Activated CD4-positive, CD25-positive, alpha-beta regulatory T cell (primary cell): Measurements from ENCODE around the gene HCN2.
A peak's percentile ranks its signal among the peaks of the same experiment; 100 is the strongest.

Source experiments
- DNase-seq, 4 experiments: peaks; one replicate each; lab custom pipeline; 2025; lab: John Stamatoyannopoulos, UW

Gene HCN2

GRCh38 chr19:589693-590395 is at the start of gene HCN2:
Gene HCN2, plus strand, starts transcription at chr19:589881. Its CDS starts 65 bp downstream, at chr19:589946.
- no peak for DNase-seq

DNA sequence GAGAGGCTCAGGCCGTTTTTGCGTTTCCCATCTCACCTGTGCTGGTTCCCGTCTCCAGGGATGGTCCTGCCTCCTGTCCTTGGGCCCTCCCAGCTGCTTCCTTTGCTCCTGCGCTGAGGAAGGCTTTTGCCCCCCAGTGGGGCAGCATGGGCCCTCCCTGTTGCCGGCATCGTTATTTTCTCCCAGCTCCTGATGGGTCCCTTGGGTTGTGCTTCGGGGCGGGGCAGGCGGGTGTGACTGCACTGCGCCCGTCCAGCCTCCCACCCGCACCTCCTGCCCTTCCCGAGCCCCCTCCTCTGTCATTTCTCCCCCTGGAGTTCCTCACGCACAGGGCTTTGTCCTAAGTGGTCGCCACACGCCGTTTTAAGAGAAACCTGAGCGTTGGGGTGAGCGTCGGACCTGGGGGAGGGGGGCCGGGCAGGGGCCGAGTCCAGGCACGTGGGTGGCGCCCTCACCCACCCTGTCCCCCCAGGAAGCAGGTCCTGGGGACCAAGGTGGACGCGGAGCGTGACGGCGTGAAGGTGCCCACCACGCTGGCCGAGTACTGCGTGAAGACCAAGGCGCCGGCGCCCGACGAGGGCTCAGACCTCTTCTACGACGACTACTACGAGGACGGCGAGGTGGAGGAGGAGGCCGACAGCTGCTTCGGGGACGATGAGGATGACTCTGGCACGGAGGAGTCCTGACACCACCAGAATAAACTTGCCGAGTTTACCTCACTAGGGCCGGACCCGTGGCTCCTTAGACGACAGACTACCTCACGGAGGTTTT is 48.6 kb upstream of the HCN2 start:
- no peak for DNase-seq

DNA sequence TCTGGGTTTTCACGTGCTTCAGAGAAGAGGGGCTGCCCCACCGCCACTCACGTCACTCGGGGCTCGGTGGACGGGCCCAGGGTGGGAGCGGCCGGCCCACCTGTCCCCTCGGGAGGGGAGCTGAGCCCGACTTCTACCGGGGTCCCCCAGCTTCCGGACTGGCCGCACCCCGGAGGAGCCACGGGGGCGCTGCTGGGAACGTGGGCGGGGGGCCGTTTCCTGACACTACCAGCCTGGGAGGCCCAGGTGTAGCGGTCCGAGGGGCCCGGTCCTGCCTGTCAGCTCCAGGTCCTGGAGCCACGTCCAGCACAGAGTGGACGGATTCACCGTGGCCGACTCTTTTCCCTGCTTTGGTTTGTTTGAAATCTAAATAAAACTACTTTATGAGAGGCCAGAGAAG is 48.0 kb upstream of the HCN2 start:
- DNase-seq = no peak

- no peak for DNase-seq
Measured at GRCh38 chr19:542173-542866, 47.4 kb upstream of the HCN2 start.

GRCh38 chr19:543910-544608 is 45.6 kb upstream of the HCN2 start, which contains the start of gene GZMM:
Gene GZMM, plus strand, starts transcription at chr19:544053. Its CDS starts 19 bp downstream, at chr19:544072.
- DNase-seq = peak in 3 of 4 experiments; percentile 25 to 64 (median 61)

DNA sequence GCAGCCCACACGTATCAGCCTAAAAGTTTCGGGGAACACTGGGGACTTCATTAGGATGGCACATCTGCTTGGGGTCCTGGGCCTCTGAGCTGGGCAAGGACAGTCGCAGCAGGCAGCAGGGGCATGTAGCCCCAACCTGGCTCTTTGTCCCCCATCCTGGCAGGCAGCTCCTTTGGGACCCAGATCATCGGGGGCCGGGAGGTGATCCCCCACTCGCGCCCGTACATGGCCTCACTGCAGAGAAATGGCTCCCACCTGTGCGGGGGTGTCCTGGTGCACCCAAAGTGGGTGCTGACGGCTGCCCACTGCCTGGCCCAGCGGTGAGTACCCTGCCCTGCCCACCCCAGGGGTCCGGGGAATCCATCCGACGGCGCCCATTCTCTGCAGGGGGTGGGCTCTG is 42.6 kb upstream of the HCN2 start:
- no peak for DNase-seq

- DNase-seq = no peak
Measured at GRCh38 chr19:547836-548720, 41.6 kb upstream of the HCN2 start.

DNA sequence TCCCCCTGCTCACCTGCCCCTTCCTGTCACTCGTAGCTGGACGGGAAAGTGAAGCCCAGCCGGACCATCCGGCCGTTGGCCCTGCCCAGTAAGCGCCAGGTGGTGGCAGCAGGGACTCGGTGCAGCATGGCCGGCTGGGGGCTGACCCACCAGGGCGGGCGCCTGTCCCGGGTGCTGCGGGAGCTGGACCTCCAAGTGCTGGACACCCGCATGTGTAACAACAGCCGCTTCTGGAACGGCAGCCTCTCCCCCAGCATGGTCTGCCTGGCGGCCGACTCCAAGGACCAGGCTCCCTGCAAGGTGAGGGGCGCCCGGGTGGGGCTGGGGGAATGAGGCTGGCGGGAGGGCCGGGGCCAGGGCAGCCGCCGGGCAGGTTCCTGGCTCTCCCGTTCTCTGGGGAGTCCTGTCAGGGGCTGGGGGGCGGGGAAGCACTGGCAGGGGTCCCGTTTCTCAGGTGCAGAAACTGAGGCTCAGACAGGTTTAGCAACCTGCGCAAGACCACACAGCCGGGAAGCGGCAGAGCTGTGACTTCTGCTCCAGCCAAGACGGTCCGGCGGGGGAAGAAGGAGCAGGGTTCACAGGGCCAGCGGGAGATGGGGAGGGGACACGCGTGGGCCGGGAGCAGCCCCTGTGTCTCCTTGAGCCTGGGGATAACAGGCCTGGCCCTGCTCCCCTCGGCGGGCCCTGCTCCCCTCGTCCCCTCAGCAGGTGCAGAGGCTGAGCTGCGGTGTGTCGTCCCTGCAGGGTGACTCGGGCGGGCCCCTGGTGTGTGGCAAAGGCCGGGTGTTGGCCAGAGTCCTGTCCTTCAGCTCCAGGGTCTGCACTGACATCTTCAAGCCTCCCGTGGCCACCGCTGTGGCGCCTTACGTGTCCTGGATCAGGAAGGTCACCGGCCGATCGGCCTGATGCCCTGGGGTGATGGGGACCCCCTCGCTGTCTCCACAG is 40.5 kb upstream of the HCN2 start:
- DNase-seq = no peak

GRCh38 chr19:554817-555216 is 34.9 kb upstream of the HCN2 start:
- no peak for DNase-seq

GRCh38 chr19:555474-555808 is 34.2 kb upstream of the HCN2 start:
- DNase-seq = no peak

- DNase-seq = no peak
Measured at GRCh38 chr19:556611-557382, 32.9 kb upstream of the HCN2 start.

DNA sequence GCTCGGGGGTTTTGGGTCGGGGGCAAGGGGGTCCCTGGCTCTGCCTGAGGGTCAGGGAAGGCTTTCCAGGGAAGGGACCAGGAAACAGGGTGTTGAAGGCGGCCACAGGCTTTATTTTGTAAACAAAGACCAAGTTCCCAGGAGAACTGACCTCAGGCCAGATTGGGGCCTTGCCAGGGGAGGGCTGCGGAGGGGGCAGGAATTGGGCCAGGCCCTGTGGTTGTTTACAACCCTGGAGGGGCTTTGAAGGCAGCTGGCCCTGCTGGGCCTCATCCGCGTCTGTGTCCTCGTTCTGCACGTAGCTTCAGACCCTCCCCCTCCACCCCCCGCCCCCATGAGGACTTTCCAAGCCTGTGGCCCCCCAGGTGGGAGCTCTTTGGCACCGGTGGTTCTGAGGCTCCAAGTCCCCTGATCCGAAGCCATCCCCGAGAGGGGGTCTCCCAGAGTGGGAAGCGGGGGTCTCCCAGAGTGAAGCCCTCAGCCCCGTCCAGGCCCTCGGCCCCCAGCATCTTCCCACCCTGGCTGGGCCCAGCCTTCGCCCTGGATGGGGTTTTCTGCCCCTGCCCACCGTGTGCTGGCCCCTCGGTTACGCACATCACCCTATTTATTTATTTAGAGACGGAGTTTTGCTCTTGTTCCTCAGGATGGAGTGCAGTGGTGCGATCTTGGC is 30.8 kb upstream of the HCN2 start:
- no peak for DNase-seq

- DNase-seq = no peak
Measured at GRCh38 chr19:560121-560520, 29.6 kb upstream of the HCN2 start.

DNA sequence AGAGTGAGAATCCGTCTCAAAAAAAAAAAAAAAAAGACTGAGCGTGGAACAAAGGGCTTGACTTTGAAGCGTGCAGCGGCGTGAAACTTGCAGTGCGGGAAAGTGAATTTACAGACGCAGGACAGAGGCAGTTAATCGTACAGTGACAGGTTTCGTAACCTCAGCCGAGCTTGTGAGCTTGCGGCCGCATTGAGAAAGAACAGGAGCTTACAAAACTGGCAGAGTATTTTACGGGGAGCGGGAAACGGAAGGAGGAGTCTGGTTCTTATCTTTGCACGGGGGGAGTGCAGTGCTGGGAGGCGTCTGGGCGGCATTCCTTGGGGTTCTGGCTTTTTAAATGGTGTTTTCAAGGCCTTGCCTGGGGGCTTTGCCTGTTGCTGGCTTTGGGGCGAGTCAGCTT is 23.3 kb upstream of the HCN2 start:
- no peak for DNase-seq

GRCh38 chr19:566844-567243 is 22.8 kb upstream of the HCN2 start:
- DNase-seq = no peak

- no peak for DNase-seq
Measured at GRCh38 chr19:567296-567900, 22.3 kb upstream of the HCN2 start.

DNA sequence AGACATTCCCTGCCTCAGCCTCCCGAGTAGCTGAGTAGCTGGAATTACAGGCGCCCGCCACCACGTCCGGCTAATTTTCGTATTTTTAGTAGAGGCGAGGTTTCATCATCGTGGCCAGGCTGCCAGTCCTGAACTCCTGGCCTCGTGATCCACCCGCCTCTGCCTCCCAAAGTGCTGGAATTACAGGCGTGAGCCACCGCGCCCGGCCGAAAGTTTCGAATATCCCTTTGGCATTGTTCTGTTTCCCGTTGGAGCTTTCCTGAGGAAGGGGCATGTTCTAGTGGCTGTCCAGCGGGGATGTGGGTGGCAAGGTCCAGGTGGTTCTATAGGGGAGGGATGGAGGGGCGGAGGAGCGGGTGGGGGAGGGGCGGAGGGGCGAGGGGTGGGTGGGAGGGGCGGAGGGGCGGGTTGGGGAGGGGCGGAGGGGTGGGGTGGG is 19.4 kb upstream of the HCN2 start:
- DNase-seq = no peak

- peak in 1 of 4 experiments; percentile 32 for DNase-seq
Measured at GRCh38 chr19:570937-571565, 18.6 kb upstream of the HCN2 start.
